HG02852 (cell line): ENCODE data around the gene OTX2.

Experiments
- ATAC-seq: cut with Tn5 transposase; IDR thresholded peaks from one replicate; pipeline ENCODE4 v1.9.1; 2021; ENCODE audit warnings: mild to moderate bottlenecking, moderate library complexity; ENCODE audit not compliant: unreplicated experiment

OTX2 gene

GRCh38 chr14:56797003-56797568 is 13.2 kb downstream of the OTX2 start:
- no peak for ATAC-seq

GRCh38 chr14:56796259-56796658 is 14.0 kb downstream of the OTX2 start:
- ATAC-seq = no peak

GRCh38 chr14:56795284-56795622 is 15.0 kb downstream of the OTX2 start:
- ATAC-seq = no peak

GRCh38 chr14:56794557-56795283 is 15.6 kb downstream of the OTX2 start:
- ATAC-seq = no peak

GRCh38 chr14:56794088-56794556 is 16.2 kb downstream of the OTX2 start:
- ATAC-seq = no peak

GRCh38 chr14:56789955-56790354 is 20.3 kb downstream of the OTX2 start:
- no peak for ATAC-seq

GRCh38 chr14:56787530-56787929 is 22.7 kb downstream of the OTX2 start:
- no peak for ATAC-seq

- ATAC-seq = no peak
Measured at GRCh38 chr14:56782711-56783110, 27.6 kb downstream of the OTX2 start.

- ATAC-seq = no peak
Measured at GRCh38 chr14:56774503-56774902, 35.8 kb downstream of the OTX2 start.

GRCh38 chr14:56770512-56770911 is 39.8 kb downstream of the OTX2 start:
- ATAC-seq = no peak

GRCh38 chr14:56760164-56760914 is 49.9 kb downstream of the OTX2 start:
- ATAC-seq = no peak

GRCh38 chr14:56759633-56760032 is 50.6 kb downstream of the OTX2 start:
- no peak for ATAC-seq

- ATAC-seq = no peak
Measured at GRCh38 chr14:56759094-56759493, 51.2 kb downstream of the OTX2 start.

- ATAC-seq = no peak
Measured at GRCh38 chr14:56754921-56755320, 55.4 kb downstream of the OTX2 start.

GRCh38 chr14:56753396-56753795 is 56.9 kb downstream of the OTX2 start:
- ATAC-seq = no peak

GRCh38 chr14:56752428-56752827 is 57.9 kb downstream of the OTX2 start:
- ATAC-seq = no peak

GRCh38 chr14:56751471-56751870 is 58.8 kb downstream of the OTX2 start:
- ATAC-seq = no peak
